ENCODE results near the gene FRMD3.

GRCh38 chr9:83477120-83477519 is 61.1 kb downstream of the FRMD3 start:
- TF ChIP-seq MAX (IDR thresholded peaks at IDR 0.05) (no peak), CREB1 (IDR thresholded peaks at IDR 0.05; ENCODE audit: low read depth) (no peak), NFIC (IDR thresholded peaks at IDR 0.05) (no peak), TAF1 (IDR thresholded peaks at IDR 0.05; ENCODE audit: low read depth) (no peak), CEBPB (IDR thresholded peaks at IDR 0.05) (no peak), FOXM1 (IDR thresholded peaks at IDR 0.05; ENCODE audit: borderline replicate concordance, low read depth) (no peak), EP300 (IDR thresholded peaks at IDR 0.05; ENCODE audit: borderline replicate concordance) (no peak), ZBTB7A (IDR thresholded peaks at IDR 0.05; ENCODE audit: low read depth) (no peak), USF1 (IDR thresholded peaks at IDR 0.05) (no peak)
